Choroid plexus epithelial cell (primary cell): ENCODE measurements around the gene MED16.

Experiments used
- DNase-seq: peaks from one replicate; pipeline ENCODE4 v3.0.0-alpha.2; 2010; ENCODE audit warnings: low read depth
- H3K4me3 ChIP-seq: 2 replicates; pipeline ENCODE4 v1.5.1; 2011; ENCODE audit warnings: low read depth, mild to moderate bottlenecking, control low read depth, low read length, moderate library complexity
- TF ChIP-seq, protein P1 (sequence below): conservative IDR thresholded peaks from 2 replicates; pipeline ENCODE4 v1.5.1; 2011; ENCODE audit warnings: low read depth, mild to moderate bottlenecking, control low read depth, inconsistent platforms, low read length, moderate library complexity

The MED16 gene

DNA sequence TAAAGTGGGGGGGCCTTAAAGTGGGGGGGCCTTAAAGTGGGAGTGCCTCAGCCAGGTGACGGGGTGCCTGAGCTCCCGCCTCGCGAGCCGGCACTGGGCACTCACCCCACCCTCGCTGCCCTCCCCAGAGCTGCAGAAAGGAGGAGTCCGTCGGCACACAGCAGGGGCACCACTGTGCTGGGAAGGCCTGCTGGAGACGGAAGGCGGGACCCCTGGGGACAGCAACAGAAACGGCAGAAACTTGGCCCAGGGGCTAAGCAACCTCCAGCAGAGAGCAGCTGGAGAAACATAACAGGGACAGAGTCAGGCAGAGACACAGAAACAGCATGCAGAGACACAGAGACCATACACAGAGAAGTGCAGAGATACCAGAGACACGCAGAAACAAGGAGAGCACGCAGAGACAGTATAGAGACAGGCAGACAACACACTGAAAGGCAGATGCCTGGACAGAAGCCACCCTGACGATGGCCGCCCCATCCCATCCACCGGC is 25.6 kb downstream of the MED16 start:
- H3K4me3 ChIP-seq: no peak overlapping the region
- TF ChIP-seq, protein P1, sequence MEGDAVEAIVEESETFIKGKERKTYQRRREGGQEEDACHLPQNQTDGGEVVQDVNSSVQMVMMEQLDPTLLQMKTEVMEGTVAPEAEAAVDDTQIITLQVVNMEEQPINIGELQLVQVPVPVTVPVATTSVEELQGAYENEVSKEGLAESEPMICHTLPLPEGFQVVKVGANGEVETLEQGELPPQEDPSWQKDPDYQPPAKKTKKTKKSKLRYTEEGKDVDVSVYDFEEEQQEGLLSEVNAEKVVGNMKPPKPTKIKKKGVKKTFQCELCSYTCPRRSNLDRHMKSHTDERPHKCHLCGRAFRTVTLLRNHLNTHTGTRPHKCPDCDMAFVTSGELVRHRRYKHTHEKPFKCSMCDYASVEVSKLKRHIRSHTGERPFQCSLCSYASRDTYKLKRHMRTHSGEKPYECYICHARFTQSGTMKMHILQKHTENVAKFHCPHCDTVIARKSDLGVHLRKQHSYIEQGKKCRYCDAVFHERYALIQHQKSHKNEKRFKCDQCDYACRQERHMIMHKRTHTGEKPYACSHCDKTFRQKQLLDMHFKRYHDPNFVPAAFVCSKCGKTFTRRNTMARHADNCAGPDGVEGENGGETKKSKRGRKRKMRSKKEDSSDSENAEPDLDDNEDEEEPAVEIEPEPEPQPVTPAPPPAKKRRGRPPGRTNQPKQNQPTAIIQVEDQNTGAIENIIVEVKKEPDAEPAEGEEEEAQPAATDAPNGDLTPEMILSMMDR: no peak
- peak; percentile 88 for DNase-seq

DNA sequence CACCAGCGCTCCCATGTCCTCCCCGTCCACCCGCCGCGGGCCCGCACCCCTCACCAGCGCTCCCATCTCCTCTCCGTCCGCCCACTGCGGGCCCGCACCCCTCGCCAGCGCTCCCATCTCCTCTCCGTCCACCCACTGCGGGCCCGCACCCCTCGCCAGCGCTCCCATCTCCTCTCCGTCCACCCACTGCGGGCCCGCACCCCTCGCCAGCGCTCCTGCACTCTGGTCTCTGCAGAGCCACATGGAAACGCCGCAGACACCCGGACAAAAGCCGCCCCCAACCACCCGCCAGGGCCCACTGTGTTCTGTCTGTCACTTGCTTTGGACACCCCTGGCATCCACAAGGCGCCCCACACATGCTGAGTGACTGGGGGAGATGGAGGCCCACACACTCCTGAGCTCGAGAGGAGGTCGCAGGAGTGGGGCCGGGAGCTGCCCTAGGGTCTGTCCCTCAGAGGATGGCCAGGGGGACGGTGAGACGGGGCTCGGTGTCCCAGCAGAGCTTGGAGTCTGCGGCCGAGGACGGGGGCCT is 26.2 kb downstream of the MED16 start:
- DNase-seq: no peak
- H3K4me3 ChIP-seq: no peak overlapping the region
- TF ChIP-seq, protein P1: no peak

DNA sequence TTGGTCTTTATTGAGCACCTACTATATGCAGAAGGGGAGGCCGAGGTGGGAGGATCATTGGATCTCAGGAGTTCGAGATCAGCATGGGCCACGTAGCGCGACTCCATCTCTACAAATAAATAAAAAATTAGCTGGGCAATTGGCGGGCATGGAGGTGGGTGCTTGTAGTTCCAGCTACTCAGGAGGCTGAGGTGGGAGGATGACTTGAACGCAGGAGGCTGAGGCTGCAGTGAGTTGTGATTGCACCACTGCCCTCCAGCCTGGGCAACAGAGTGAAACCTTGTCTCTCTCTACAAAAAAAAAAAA is 29.7 kb downstream of the MED16 start:
- H3K4me3 ChIP-seq: no peak overlapping the region
- DNase-seq: no peak
- TF ChIP-seq, protein P1: no peak

DNA sequence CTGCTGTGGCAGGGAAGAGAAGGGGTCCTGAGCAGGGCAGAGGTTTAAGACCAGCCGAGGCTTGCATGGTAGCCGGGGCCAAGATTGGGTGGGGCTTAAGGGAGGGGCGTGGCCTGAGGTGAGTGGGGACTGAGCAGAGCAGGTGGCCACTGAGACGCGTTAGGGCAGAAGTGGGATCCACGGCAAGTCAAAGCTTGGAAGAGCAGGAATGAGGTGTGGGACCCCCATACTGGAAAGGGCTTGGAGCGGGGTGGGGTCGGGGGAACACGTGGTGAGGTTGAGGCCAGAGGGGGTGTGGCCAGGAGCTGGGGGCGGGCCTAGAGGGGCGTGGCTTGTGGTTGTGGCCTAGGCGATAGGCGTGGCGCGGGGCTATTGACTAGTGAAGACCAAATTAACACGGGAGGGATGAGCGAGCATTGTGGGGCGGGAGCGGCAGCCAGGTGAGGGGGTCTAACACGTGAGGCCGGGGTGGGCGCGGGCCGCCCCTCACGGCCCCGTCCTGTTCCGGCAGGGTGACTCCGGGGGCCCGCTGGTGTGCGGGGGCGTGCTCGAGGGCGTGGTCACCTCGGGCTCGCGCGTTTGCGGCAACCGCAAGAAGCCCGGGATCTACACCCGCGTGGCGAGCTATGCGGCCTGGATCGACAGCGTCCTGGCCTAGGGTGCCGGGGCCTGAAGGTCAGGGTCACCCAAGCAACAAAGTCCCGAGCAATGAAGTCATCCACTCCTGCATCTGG is 30.2 kb downstream of the MED16 start:
- TF ChIP-seq, protein P1: no peak
- no peak overlapping the region for H3K4me3 ChIP-seq
- DNase-seq: peak; percentile 54

DNA sequence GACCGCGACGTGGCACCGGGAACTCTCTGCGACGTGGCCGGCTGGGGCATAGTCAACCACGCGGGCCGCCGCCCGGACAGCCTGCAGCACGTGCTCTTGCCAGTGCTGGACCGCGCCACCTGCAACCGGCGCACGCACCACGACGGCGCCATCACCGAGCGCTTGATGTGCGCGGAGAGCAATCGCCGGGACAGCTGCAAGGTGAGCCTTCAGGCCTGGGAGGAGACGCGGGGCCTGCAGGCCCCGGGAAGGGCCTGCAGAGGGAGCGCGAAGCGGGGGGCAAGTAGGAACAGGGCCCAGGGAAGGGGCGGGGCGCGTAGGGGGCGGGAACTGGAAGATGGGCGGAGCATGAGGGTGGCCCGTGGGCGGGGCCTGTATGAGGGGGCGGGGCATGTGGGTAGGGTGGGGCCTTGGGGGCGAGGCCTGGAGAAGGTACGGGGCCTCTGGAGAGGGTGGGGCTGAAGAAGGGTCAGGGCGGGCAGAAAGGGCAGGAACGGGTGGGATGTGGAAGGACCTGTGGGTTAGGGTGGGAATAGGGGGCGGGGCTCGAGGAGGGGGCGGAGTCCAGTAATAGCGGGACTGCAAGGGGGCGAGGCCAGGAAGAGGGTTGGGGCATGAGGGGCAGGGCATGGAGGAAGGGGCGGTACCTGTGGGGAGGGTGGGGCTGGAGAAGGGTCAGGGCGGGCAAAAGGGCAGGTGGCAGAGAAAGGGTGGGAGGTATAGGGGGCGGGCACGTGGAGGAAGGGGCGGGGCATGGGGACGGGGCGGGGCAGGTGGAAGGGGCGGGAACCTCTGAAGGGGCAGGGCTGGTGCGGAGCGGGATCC is 31.0 kb downstream of the MED16 start:
- no peak overlapping the region for H3K4me3 ChIP-seq
- TF ChIP-seq, protein P1: no peak
- DNase-seq: peak; percentile 31

DNA sequence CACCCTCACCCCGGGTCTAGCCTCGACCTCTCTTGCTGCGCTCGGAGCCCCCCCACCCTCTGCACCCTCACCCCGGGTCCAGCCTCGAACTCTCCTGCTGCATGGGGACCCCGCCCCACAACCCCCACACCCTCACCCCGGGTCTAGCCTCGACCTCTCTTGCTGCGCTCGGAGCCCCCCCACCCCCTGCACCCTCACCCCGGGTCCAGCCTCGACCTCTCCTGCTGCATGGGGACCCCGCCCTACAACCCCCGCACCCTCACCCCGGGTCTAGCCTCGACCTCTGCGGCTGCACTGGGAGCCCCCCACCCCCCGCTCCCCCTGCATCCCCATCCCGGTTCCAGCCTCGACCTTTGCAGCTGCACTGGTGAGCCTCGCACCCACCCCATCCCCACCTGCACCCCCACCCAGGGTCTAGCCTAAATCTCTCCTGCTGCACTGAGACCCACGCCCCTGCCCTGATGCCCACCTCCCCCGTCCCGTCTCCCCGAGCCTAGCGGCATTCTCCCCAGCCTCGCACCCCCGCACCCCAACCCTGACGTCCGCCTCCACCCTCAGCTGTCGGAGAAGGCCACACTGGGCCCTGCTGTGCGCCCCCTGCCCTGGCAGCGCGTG is 31.7 kb downstream of the MED16 start:
- TF ChIP-seq, protein P1: no peak
- no peak for DNase-seq
- H3K4me3 ChIP-seq: no peak overlapping the region
